GM19099 (cell line): ENCODE results near the gene PPM1M.

ENCODE experiments used
- POLR2A ChIP-seq: IDR thresholded peaks from 3 replicates; pipeline ENCODE4 v1.6.1; 2011; ENCODE audit warnings: low read depth; ENCODE audit not compliant: insufficient read length; ENCODE audit errors: extremely low read depth

PPM1M gene

GRCh38 chr3:52270252-52270754 is 24.7 kb downstream of the PPM1M start:
- TF ChIP-seq POLR2A: no peak

GRCh38 chr3:52272831-52273230 is 27.3 kb downstream of the PPM1M start:
- TF ChIP-seq POLR2A: no peak

GRCh38 chr3:52277071-52277964 is 31.8 kb downstream of the PPM1M start:
- peak; percentile 69 for TF ChIP-seq POLR2A

- TF ChIP-seq POLR2A: no peak
Measured at GRCh38 chr3:52277972-52278509, 32.5 kb downstream of the PPM1M start.

- peak; percentile 98 for TF ChIP-seq POLR2A
Measured at GRCh38 chr3:52278510-52279069, 33.0 kb downstream of the PPM1M start, which contains the start of gene WDR82. Gene WDR82, minus strand, starts transcription at chr3:52278649. Its CDS starts 288 bp downstream, at chr3:52278361.

GRCh38 chr3:52279596-52279995 is 34.0 kb downstream of the PPM1M start:
- no peak for TF ChIP-seq POLR2A

- no peak for TF ChIP-seq POLR2A
Measured at GRCh38 chr3:52280050-52280461, 34.5 kb downstream of the PPM1M start.

- TF ChIP-seq POLR2A: no peak
Measured at GRCh38 chr3:52281981-52282801, 36.6 kb downstream of the PPM1M start.

- no peak for TF ChIP-seq POLR2A
Measured at GRCh38 chr3:52283306-52283705, 37.7 kb downstream of the PPM1M start.

- no peak for TF ChIP-seq POLR2A
Measured at GRCh38 chr3:52286777-52287110, 41.2 kb downstream of the PPM1M start.

- TF ChIP-seq POLR2A: no peak
Measured at GRCh38 chr3:52288674-52289073, 43.1 kb downstream of the PPM1M start.

- TF ChIP-seq POLR2A: no peak
Measured at GRCh38 chr3:52289338-52289746, 43.8 kb downstream of the PPM1M start.

- no peak for TF ChIP-seq POLR2A
Measured at GRCh38 chr3:52289747-52290595, 44.4 kb downstream of the PPM1M start.
